Activated CD8-positive, alpha-beta memory T cell treated with anti-CD3 and anti-CD28 coated beads for 48 hours (primary cell): ENCODE data around the gene CHRNB1.

Experiments used
- DNase-seq, 3 experiments: peaks; one replicate each; pipeline ENCODE4 v3.0.0-alpha.2; 2020; ENCODE audit warnings: low read depth in 2 of 3, low spot score in 2 of 3

CHRNB1 gene

GRCh38 chr17:7437369-7437863 is 7.4 kb upstream of the CHRNB1 start:
- DNase-seq, result no peak

GRCh38 chr17:7437950-7438614 is 6.8 kb upstream of the CHRNB1 start:
- no peak for DNase-seq

- DNase-seq, result no peak
These were observed 6.0 kb upstream of the CHRNB1 start for GRCh38 chr17:7438656-7439460.

- DNase-seq, result no peak
These were observed 5.3 kb upstream of the CHRNB1 start, which contains the start of gene FGF11 for GRCh38 chr17:7439462-7440112. FGF11 (plus strand) TSS chr17:7439512; CDS start chr17:7439621, 109 bp downstream.

GRCh38 chr17:7440113-7440833 is 4.6 kb upstream of the CHRNB1 start:
- no peak for DNase-seq

GRCh38 chr17:7440834-7441195 is 4.0 kb upstream of the CHRNB1 start:
- DNase-seq, result no peak

GRCh38 chr17:7441266-7441665 is 3.6 kb upstream of the CHRNB1 start:
- DNase-seq, result no peak

GRCh38 chr17:7442142-7442541 is 2.7 kb upstream of the CHRNB1 start:
- DNase-seq, result no peak

- DNase-seq, result no peak
These were observed 1.1 kb upstream of the CHRNB1 start for GRCh38 chr17:7443499-7444485.

GRCh38 chr17:7445619-7445968 is 733 bp downstream of the CHRNB1 start:
- no peak for DNase-seq

GRCh38 chr17:7448461-7448860 is 3.6 kb downstream of the CHRNB1 start:
- no peak for DNase-seq

- DNase-seq, result no peak
These were observed 15.2 kb downstream of the CHRNB1 start for GRCh38 chr17:7459961-7460545.

- DNase-seq, result no peak
These were observed 16.2 kb downstream of the CHRNB1 start for GRCh38 chr17:7460850-7461660.

GRCh38 chr17:7462474-7463371 is 17.9 kb downstream of the CHRNB1 start:
- DNase-seq, result no peak

- no peak for DNase-seq
These were observed 18.5 kb downstream of the CHRNB1 start for GRCh38 chr17:7463372-7463846.

GRCh38 chr17:7464081-7464480 is 19.2 kb downstream of the CHRNB1 start:
- DNase-seq, result no peak

- DNase-seq, result no peak
These were observed 20.9 kb downstream of the CHRNB1 start for GRCh38 chr17:7465597-7466275.
